Endometrium (tissue), 2 donors: ENCODE measurements around the gene BEND3.
"Not testable (repeated sequence)": the region's sequence is repeated elsewhere in the genome, so short reads cannot be mapped to it uniquely, and the experiment has no call there.

Experiments used
- FAIRE-seq: peaks from 2 replicates; lab custom pipeline; 2012; peaks lifted over from hg19 to GRCh38; lab: Jason Lieb, UNC
- donor health status: control.
- donor health status: control.

The BEND3 gene

GRCh38 chr6:107121266-107121665 lies 6.0 kb upstream of the BEND3 start:
- no peak for FAIRE-seq

DNA sequence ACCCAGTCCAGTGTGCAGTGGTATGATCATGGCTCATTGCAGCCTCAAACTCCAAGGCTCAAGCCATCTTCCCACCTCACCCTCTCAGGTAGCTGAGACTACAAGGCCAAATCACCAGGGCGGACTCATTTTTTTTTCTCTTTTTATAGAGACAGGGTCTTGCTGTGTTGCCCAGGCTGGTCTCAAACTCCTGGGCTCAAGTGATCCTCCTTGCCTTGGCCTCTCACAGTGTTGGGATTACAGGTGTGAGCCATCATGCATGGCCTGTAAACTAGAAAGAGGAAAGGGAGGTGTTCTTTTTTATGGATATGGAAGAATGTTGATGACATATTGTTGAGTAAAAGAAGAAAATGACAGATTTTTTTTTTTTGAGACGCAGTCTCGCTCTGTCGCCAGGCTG lies 5.1 kb upstream of the BEND3 start:
- FAIRE-seq, result no peak

GRCh38 chr6:107118976-107119375 lies 3.7 kb upstream of the BEND3 start:
- no peak for FAIRE-seq

DNA sequence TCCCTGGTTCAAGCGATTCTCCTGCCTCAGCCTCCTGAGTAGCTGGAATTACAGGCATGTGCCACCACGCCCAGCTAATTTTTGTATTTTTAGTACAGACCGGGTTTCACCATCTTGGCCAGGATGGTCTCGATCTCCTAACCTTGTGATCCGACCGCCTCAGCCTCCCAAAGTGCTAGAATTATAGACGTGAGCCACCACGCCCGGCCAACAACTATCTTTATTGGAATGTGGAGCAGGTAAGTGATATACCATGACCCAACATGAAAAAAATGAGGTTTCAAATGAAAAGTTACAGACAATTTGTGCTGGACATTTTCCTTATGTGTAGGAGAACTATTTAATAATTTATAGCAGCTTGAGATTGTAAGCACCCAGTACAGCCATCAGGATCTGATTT lies 3.2 kb upstream of the BEND3 start:
- not testable (repeated sequence) for FAIRE-seq

DNA sequence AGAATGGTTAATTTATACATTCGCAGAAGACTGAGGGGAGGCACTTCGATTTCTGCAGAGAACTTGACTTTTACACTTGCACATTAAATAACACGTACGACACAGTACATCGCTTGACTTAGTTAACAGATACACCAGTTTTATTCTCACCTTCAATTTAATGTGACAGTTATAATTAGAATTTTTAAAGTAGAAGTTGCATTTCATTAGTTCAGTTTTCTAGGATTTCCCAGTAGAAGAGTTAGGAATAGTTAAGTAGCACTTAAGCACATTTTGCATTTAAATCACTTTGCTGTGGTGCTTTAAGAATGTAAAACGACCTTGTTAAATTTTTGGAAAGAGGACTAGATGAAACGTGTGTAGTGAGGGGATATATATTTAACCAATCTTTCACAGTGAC lies 1.6 kb upstream of the BEND3 start:
- no peak for FAIRE-seq

- no peak for FAIRE-seq
Observed at GRCh38 chr6:107116328-107116892, 1.1 kb upstream of the BEND3 start.

DNA sequence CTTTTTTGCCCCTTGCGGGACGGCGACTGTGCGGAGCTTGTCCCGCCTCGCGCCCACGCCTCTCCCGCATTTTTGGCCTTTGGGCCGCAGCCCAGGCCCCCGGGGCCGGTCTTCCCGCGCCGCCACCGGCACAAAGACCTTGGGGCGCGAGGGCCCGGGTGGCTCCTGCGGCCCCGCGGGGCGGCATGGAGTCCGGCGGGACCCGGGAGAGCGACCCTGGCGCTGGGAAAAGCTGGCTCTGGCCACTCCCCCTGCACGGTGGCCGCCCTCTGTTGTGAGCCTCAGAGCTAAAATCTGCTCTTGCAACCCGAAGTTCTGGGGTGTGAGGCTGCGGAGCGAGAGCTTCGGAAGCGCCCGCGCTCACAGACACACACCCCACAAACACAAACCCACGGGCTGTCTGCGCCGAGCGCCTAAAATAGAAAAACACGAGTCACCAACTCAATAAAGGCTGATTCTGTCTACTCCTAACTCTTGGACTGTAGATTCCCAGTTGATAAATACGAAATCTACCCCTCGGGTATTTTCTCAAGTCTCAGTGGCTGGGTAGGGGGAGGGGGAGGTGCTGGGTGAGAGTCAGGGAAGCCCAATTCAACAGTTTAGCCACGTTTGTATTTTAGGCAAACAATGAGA lies 496 bp upstream of the BEND3 start:
- FAIRE-seq, result no peak

GRCh38 chr6:107114213-107114925 lies 946 bp downstream of the BEND3 start:
- FAIRE-seq, result no peak

- no peak for FAIRE-seq
Observed at GRCh38 chr6:107110200-107110599, 5.1 kb downstream of the BEND3 start.

DNA sequence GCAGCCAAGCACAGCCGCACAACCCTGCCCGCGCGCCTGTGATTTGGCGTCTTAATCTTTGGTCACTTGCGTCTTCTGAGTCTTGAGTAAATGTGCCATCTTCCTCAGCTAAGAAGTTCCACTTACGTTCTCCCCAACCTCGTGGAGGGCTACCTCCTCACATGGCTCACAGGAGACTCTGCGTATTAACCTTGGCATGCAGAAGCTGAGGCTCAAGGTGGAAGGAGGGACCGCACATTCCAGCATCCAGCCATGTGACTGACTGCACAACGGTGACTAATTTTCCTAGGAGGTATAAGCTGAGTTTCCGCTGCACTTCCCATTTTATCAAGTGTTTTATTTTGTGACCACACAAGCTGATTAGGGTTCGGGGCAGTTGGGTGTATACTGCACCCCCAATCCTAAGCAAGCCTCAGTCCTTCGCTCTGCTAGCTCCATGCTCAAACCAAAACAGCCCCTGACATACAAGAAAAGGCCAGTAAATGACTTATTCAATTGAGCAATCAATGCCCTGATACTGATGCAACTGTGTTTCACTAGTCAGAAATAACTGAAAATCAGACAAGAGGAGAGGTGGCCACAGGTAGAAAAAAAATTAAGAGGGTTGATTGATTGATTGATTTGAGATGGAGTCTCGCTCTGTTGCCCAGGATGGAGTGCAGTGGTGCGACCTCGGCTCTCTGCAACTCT lies 7.0 kb downstream of the BEND3 start:
- FAIRE-seq, result no peak

DNA sequence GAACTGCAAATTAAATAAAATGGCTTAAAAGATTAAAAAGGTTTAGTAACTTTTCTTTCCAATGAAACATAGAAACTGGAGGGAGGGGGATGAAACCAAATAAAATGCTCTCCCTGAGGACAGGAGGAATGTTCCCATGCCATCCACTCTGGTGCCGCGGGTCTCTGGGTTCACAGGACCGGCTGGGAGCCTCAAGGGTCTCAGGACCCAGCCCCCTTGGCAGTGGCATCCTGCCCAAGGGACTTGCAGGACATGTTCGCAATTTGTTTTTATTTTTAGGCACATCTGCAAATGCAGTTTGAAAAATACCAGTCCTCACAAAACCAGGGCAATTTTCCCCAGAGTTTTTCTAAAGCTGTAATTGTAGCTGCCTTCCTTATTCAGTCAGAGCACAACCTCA lies 7.5 kb downstream of the BEND3 start:
- no peak for FAIRE-seq

DNA sequence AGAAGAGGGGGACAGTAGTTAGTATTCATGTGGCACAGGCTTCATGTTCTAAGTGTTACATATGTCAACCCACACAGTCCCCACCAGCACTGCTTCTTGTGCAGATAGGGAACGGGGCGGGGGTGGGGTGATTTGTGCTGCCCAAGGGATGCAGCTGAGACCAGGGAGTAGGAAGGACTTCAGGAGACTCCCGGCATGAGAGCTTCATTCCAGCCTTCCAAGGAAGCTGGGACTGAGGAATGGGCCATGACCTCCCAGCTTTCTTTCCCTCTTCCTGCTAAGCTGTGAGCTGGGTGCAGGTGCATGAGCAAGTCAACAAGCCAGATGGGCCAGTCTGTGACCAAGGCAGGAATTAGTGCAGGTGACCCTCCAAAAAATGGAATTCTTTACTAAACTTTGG lies 9.2 kb downstream of the BEND3 start:
- no peak for FAIRE-seq

GRCh38 chr6:107105511-107106116 lies 9.7 kb downstream of the BEND3 start:
- no peak for FAIRE-seq

GRCh38 chr6:107103082-107103481 lies 12.2 kb downstream of the BEND3 start:
- FAIRE-seq, result no peak

GRCh38 chr6:107102414-107102805 lies 12.9 kb downstream of the BEND3 start:
- FAIRE-seq, result no peak

DNA sequence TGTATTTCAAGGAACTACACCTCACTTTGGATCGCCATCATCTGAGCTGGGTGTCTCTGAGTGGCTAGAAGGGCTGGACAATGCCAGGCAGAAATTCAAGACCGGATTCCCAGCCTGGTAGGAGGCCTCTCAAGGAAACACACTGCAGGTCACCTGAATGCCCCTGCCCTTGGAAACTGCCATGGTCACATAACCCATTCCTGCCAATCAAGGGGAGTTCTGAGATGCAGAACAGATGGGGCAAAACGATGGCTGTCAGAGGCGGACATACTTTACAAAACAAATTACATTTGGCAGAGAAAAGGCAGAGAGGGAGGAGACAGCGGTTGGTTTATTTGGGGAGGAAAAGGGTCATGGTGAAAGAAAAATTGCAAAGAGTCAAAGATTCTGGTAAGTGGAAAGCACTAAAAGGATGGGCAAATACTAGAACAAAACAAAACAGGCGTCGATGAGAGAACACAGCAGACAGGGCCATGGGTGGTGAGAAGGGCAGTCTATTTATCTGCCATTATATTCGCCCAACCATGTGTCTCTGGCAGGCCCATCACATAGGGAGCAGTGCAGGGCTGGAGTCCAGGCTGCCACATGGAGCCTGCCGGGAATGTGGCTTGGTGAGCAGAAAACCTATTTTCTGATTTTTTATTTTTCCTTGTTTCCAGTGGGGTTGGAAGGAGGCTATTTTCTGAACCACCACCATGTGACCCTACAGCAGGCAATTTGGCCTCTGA lies 13.5 kb downstream of the BEND3 start:
- no peak for FAIRE-seq

GRCh38 chr6:107101211-107101610 lies 14.1 kb downstream of the BEND3 start:
- no peak for FAIRE-seq

DNA sequence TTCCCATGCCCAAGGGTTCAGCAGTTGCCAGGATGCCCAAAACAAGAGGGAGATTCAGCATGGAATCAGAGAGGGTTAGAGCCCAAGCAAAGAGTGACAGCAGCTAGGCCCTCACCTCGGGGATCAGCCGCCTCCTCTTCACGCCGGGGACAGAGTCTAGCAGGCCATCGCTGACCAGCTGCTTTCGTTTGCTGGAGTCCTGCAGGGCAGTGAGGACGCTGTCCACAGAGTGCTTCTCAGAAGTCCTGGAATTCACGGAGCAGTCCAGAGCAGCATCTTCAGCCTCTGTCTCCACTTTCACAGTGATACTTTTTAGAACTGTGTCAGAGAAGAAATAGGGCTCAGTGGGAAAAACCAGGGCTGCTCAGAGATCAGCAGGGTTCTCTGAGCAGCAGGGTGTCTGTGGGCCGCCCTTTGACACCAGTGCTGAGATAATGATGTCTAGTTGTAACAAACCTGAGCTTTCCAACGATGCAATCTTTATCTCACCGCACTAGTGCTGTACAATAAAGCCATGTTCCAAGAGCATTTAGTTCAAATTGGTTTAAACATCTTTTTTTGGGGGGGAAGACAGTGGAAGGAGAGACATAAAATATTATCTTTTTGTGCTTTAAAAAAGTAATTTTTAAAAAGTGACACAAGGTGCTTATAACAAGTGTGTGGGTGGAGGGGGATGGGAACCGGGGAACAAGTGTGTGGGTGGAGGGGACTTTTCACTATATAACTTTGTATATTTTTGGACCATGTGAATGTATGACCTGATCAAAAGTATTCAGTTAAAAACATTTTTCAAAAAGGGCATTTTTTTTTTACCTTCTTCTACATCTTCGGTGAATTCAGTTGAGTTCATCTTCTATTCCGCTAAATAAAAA lies 16.6 kb downstream of the BEND3 start:
- no peak for FAIRE-seq

GRCh38 chr6:107084459-107084858 lies 30.9 kb downstream of the BEND3 start:
- not testable (repeated sequence) for FAIRE-seq

GRCh38 chr6:107083921-107084320 lies 31.4 kb downstream of the BEND3 start:
- FAIRE-seq, result no peak
